ENCODE measurements around the gene WARS2.
"Not testable (repeated sequence)": the region's sequence is repeated elsewhere in the genome, so short reads cannot be mapped to it uniquely, and the experiment has no call there.

The WARS2 gene

DNA sequence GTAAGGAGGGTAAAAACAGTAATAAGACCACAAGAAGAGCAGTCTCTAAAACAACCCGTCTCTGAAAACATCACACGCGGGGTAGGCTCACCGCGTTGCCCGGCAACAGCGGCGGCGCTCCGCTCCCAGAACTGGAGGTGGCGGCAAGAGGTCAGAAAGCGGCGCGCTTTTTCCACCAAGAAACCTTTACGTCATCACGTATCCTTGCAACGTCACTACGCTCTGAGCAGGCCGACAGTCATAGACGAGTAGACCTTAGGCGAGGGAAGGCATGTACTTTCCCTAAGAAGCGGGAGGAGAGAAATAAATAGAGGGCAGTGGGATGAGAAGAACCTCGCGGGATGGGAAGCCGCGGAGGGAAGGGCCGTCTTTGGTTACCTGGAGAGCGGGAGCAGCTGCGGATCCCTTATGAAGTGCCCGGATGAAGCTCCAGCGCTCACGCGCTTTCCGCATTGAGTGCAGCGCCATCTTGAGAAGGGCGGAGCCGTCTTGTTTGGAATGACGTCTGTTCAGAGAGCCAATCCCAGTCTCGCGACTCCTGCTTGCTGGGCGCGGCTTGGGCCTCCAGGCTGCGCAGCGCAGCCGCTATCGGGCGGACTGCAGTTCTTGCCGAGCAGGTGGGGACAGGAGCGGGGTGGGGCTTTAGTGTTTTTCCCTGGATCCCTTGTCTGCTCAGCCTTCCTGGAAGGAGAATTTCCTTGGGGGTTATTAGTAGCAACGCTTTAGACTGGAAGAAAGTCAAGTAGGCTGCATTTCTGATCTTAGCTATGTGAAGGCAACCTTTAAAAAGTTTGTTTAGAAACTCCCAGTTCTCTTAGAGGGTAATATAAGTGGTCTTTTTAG, at the start of gene WARS2:
WARS2 (minus strand) TSS at position 477 of the 843 bp plus-strand sequence; CDS start at position 468, 9 bp downstream.
- peak; percentile 96 for DNase-seq

DNA sequence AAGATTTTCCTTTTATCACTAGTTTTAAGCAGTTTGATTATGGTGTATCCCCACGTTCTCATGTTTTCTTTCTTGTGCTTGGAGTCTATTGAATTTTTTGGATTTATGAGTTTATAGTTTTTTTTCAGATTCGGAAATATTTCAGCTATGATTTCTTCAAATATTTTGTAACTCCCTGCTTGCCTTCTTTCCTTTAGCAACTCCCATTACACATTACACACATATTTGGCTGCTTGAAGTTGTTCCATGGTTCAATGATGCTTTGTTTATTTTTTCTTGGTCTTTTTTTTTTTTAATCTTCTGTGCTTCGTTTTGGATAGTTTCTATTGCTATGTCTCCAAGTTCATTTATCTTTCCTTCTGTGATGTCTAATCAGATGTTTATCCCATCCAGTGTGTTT, 48.5 kb upstream of the WARS2 start:
- no peak for DNase-seq

- no peak for DNase-seq
Observed at GRCh38 chr1:119187416-119187815, 47.0 kb upstream of the WARS2 start.

DNA sequence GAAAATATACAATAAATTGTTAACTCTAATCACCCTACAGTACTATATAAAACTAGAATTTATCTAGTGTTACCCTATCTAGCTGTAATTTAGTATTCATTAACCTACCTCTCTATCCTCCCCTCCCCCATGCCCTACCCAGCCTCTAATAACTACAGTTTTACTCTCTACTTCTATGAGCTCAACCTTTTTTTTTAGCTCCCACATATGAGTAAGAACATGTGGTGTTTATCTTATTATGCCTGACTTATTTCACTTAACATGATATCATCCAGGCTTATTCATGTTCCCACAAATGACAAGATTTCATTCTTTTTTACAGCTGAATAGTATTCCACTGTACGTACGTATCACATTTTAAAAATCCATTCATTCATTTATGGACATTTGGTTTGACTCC, 46.0 kb upstream of the WARS2 start:
- no peak for DNase-seq

- DNase-seq = no peak
Observed at GRCh38 chr1:119184972-119185371, 44.5 kb upstream of the WARS2 start.

GRCh38 chr1:119181218-119181617, 40.8 kb upstream of the WARS2 start:
- no peak for DNase-seq

DNA sequence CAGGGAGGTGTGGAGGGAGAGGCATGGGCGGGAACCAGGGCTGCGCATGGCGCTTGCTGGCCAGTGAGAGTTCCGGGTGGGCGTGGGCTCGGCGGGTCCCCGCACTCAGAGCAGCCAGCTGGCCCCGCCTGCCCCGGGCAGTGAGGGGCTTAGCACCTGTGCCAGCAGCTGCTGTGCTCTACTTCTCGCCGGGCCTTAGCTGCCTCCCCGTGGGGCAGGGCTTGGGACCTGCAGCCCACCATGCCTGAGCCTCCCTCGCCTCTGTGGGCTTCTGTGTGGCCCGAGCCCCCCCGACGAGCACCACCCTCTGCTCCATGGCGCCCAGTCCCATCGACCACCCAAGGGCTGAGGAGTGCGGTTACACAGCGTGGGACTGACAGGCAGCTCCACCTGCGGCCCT, 38.6 kb upstream of the WARS2 start:
- no peak for DNase-seq

DNA sequence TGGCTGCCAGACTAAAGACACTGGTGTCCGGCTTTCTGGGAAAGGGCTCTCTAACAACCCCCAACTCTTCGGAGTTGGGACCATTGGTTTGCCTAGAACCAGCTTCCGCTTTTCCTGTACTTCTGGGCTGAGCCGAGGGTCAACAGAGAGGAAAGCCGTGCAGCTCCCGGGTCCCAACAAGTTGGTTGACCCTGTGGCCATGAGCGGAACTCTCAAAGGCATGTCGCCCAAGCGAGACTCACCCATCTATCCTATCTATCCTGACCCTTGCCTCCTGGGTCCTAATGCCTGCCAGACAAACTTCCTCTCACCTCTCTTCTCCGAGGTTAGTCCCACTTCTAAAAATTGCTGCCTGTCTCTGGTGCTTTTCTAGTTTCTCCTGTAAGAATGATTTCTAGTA, 32.5 kb upstream of the WARS2 start:
- DNase-seq = not testable (repeated sequence)

- DNase-seq = not testable (repeated sequence)
Observed at GRCh38 chr1:119171381-119172010, 31.0 kb upstream of the WARS2 start.

DNA sequence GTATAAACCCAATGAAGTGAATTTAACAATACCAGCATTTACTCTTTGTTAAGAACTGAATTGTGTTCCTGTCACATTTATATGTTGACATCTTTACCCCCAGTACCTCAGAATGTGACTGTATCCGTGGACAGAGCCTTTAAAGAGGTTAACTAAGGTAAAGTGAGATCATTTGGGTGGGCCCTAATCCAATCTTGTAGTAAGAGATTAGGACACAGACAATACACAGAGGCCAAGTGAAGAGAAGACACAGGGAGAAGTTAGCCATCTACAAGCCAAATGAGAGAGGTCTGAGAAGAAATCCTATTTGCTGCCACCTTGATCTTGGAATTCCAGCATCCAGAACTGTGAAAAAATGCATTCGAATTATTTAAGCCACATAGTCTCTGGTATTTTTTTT, 22.9 kb upstream of the WARS2 start:
- no peak for DNase-seq

DNA sequence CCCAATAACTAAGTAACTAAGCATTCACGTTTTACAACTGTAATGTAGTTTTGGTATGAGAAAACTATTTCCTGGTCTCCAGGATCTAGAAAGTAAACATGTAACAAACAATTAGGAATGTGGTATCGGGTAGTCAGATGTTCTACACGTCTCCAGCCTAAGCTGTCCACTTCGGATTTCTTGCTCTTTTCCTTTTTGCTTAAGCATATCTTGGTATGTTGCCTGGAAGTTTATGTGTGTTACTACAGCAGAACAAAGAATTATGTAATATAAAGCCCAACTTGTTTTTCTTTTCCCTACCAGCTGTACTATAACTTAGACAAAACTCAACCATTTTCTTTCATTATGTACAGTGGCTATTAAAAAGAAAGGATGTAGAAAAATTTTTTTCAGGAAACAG, 20.4 kb upstream of the WARS2 start:
- DNase-seq = no peak

- no peak for DNase-seq
Observed at GRCh38 chr1:119160409-119160808, 20.0 kb upstream of the WARS2 start.

DNA sequence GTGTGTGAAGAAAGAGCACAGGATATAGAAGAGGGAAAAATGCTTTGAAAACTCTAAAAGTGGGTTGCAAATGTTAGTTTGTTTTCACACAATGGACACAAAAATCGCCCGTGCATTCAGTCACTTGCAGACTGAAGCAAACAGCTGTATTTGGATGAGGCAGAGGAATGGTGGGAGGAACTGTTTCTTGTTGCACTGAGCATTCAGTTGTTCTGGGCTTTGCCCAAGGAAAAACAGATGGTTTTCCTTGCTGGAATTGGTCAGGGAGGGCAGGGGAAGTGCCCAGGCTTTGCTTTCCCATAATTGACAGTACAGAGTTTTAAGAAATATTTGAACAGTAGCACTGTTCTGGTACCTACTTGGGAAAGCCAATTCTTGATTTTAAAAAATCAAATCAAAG, 19.5 kb upstream of the WARS2 start:
- DNase-seq = no peak

- DNase-seq = no peak
Observed at GRCh38 chr1:119159111-119159510, 18.7 kb upstream of the WARS2 start.

- not testable (repeated sequence) for DNase-seq
Observed at GRCh38 chr1:119156761-119157160, 16.3 kb upstream of the WARS2 start.

DNA sequence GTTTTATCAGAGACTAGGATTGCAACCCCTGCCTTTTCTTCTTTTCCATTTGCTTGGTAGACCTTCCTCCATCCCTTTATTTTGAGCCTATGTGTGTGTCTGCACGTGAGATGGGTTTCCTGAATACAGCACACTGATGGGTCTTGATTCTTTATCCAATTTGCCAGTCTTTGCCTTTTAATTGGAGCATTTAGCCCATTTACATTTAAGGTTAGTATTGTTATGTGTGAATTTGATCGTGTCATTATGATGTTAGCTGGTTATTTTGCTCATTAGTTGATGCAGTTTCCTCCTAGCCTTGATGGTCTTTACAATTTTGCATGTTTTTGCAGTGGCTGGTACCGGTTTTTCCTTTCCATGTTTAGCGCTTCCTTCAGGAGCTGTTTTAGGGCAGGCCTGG, 14.6 kb upstream of the WARS2 start:
- not testable (repeated sequence) for DNase-seq

- DNase-seq = no peak
Observed at GRCh38 chr1:119150150-119150549, 9.7 kb upstream of the WARS2 start.

- DNase-seq = no peak
Observed at GRCh38 chr1:119147661-119148090, 7.2 kb upstream of the WARS2 start.

DNA sequence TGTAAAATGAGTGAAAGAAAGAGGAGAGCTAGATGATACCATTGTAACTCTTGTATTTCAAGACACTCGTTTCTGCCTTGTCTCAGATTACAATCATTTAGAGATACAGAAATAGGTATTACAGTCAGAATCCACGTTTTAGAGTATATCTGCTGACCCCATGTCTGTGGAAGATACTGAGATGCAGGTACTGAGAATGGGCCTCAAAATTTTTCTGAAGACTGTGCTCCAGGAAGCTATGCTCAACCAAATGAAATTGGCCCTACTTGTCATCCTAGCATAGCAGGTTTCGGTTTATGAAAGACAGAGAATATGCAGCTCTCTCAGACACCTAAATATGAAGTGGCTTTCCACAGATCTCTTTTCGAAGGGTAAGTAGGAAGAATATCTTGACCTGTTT, 6.0 kb upstream of the WARS2 start:
- DNase-seq = no peak

- DNase-seq = no peak
Observed at GRCh38 chr1:119144813-119145212, 4.4 kb upstream of the WARS2 start.

- DNase-seq = no peak
Observed at GRCh38 chr1:119143706-119144105, 3.3 kb upstream of the WARS2 start.

DNA sequence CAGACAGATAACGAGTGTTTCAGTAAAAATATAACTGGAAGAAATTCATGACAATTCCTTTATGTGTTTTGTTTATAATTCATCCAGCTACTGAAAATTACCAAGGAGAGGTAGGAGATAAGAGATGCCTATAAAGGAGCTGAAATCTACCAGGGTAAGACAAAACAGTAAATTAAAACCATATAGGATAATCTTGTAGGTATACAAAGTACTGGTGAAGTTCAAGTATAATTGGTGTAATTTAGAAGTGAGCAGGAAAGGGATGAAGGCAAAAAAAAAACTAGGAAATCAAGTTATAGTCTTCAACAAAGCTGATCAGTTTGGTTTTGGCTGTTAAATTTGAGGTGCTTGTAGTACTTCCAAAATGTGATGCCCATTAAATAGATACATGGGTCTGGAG, 1.2 kb upstream of the WARS2 start:
- DNase-seq = no peak

- DNase-seq = peak; percentile 50
Observed at GRCh38 chr1:119141020-119141424, 569 bp upstream of the WARS2 start.

DNA sequence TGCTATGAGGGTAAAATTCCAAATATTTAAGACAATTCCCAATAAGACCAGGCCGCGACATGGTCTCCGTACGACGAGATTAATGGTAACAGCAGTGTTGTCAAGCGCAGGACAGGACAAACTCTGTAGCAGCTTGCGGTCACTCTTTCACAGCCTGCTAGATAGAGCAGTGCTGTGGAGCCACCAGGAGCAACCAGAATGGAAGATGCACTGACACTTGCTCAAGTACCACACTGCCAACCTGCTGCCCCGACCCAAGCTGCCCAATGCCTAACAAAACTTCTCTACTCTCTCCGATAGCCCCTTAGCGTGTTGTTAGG, 636 bp downstream of the WARS2 start:
- no peak for DNase-seq

- peak; percentile 79 for DNase-seq
Observed at GRCh38 chr1:119139403-119139802, 1.1 kb downstream of the WARS2 start.
